DND-41 (cell line): ENCODE results near the gene DDX28.
"Not testable (repeated sequence)": the region's sequence is repeated elsewhere in the genome, so short reads cannot be mapped to it uniquely, and the experiment has no call there.

Experiments
- EZH2 ChIP-seq: IDR thresholded peaks from 3 replicates; pipeline ENCODE4 v1.6.1; 2012; ENCODE audit warnings: borderline replicate concordance, low read depth, mild to moderate bottlenecking, moderate library complexity, low read length, inconsistent platforms; ENCODE audit not compliant: severe bottlenecking
- TF ChIP-seq, protein P1 (sequence below): IDR thresholded peaks from 2 replicates; pipeline ENCODE4 v1.5.1; 2012; ENCODE audit warnings: borderline replicate concordance, low read length, moderate library complexity, mild to moderate bottlenecking; ENCODE audit not compliant: poor library complexity, severe bottlenecking; ENCODE audit errors: extremely low read depth

DNA sequence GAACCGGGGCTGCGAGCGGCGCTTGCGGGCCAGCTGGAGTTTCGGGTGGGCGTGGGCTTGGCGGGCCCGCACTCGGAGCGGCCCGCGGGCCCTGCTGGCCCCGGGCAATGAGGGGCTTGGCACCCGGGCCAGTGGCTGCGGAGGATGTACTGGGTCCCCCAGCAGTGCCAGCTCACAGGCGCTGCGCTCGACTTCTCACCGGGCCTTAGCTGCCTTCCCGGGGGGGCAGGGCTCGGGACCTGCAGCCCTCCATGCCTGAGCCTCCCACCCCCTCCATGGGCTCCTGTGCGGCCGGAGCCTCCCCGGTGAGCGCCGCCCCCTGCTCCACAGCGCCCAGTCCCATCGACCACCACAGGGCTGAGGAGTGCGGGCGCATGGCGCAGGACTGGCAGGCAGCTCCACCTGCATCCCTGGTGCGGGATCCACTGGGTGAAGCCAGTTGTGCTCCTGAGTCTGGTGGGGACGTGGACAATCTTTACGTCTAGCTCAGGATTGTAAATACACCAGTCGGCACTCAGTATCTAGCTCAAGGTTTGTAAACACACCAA lies 24.7 kb downstream of the DDX28 start:
- TF ChIP-seq, protein P1, sequence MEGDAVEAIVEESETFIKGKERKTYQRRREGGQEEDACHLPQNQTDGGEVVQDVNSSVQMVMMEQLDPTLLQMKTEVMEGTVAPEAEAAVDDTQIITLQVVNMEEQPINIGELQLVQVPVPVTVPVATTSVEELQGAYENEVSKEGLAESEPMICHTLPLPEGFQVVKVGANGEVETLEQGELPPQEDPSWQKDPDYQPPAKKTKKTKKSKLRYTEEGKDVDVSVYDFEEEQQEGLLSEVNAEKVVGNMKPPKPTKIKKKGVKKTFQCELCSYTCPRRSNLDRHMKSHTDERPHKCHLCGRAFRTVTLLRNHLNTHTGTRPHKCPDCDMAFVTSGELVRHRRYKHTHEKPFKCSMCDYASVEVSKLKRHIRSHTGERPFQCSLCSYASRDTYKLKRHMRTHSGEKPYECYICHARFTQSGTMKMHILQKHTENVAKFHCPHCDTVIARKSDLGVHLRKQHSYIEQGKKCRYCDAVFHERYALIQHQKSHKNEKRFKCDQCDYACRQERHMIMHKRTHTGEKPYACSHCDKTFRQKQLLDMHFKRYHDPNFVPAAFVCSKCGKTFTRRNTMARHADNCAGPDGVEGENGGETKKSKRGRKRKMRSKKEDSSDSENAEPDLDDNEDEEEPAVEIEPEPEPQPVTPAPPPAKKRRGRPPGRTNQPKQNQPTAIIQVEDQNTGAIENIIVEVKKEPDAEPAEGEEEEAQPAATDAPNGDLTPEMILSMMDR, result not testable (repeated sequence)
- TF ChIP-seq EZH2, result not testable (repeated sequence)
